GM19025 (cell line): Measurements from ENCODE around the gene ANKRD52.
A peak's percentile ranks its signal among the peaks of the same experiment; 100 is the strongest.
"Not testable (repeated sequence)": the region's sequence is repeated elsewhere in the genome, so short reads cannot be mapped to it uniquely, and the experiment has no call there.

Source experiments
- ATAC-seq: cut with Tn5 transposase; IDR thresholded peaks from one replicate; pipeline ENCODE4 v1.9.1; 2021; ENCODE audit warnings: mild to moderate bottlenecking, low read depth, moderate library complexity; ENCODE audit not compliant: unreplicated experiment

Gene ANKRD52

DNA sequence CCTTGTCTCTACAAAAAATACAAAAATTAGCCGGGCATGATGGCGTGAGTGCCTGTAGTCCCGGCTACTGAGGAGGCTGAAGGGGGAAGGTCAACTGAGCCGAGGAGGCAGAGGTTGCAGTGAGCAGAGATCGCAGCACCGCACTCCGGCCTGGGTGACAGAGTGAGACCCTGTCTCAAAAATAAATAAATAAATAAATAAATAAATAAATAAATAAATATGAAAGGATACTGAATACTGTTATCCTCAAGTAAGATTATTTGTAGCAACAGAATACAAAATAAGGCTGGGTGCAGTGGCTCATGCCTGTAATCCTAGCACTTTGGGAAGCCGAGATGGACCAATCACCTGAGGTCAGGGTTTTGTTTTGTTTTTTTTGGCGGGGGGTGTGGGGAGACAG lies 38.3 kb downstream of the ANKRD52 start:
- no peak for ATAC-seq

GRCh38 chr12:56216461-56216860 lies 41.7 kb downstream of the ANKRD52 start:
- ATAC-seq: no peak

DNA sequence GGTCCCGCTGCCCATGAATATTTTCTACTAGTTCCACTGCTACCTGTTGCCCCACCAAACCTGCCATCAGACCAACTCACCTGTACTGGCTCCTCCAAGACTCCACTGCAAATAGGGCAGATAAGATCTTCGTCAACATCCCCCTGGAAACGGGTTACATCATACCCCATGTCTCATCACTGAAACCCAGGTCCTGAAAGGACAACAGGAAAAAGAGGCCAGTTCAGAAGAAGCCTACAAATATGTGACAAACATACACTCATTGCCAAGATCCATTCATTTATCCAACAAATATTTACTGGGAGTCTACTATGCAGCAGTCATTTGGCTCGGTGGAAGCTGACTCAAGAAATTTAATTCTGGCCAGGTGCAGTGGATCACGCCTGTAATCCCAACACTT lies 44.3 kb downstream of the ANKRD52 start:
- no peak for ATAC-seq

GRCh38 chr12:56212361-56212760 lies 45.8 kb downstream of the ANKRD52 start:
- no peak for ATAC-seq

DNA sequence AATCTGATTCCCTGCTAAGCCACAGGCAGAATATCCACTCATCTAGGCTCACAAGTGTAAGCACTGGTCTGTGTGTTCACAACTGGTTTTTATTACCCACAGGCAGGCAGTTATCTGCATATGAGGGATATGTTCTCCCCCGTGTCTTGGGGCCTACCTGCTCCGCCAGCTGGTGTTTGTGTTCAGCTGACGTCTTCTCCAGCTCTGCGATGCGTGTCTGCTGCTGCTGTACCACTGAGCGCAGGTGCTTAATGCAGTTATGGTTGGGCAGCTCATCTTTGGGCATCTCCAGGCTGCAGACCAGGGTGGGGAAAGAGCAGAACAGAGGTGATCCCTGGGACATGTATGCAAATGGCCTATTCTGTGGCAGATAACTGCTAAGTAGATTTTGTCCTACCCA lies 50.2 kb downstream of the ANKRD52 start:
- no peak for ATAC-seq

DNA sequence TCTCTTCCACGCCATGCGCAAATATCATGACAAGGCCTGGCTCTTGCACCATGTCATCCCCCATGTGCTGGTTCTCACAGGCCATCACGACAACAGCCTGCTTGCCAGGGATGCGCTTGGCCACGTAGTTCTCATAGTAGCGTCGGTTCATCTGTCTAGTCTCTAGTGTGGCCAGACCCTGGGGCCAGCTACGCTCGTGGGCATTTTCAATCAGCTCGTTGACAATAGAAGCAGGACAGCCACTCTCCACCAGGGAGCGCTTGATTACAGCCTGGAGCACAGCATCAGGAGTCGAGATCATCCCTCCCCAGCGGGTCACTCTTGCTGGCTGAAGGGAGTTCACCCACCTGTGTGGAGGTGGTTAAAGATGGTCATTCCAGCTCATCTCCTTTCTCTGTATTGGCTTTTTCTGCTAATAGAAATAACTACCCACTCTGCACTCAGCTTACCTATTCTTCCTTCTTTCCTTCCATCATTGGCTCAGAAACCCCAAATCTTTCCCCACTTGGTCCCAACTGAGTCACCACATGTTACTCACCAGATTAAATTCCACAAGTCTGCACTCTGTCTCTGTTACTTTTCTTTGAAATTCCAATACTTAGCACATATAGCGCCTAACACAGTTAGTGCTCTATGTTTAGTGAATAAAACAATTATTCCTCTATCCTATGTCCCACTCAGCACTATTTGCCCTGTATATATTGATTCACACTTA lies 51.6 kb downstream of the ANKRD52 start:
- no peak for ATAC-seq

DNA sequence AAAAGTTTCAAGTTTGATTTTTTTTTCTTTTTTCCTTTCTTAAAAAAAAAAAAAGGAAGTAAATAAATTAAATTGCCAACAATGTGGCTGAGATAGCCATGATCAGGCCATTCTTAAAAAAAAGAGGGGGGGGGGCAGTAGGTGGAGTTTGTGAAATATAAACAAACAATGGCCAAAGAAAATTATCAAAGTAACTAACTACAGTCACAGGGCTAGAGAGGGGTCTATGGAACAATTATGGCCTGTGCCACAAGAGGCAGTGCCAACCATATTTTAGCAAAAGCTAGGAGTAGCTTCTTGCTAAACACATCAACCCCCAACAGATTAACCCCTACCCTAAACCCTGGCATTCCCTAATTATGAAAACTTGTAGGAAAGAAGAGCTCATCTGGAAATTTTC lies 52.7 kb downstream of the ANKRD52 start:
- no peak for ATAC-seq

DNA sequence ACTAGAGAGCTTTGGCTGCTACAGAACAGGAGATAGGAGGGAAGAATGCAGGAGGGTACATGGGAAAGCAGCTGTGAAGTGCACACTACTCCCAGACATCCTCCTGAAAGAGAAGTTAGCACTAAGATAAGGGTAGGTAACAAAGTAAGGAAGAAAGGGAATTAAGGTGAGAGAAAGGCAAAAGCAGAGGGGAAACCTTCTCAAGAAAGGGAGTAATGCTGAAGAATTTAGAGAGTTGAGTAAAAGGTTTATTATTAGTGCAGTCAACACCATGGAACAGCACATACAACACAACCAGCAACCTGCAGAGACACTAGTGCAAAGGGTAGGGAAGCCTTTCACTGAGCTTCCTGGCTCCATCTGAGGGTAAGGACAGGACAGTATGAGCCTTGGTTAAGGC lies 53.9 kb downstream of the ANKRD52 start:
- ATAC-seq: no peak

DNA sequence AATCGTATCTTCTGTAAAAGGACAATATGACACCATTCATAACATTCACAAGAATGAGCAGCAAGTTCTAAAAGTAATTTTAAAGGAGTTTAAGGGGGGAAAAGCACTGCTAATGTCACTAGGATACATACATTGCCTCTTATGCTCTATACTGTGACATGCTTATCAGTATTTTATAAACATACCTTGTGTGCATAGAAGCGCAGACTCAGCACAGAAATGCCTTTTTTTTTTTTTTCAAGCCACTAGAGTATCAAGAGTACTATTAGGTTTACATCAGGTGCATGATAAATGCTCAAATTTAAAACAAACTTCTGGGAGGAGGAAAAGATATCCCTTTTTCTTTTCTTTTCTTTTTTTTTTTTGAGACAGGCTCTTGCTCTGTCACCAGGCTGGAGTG lies 55.3 kb downstream of the ANKRD52 start:
- no peak for ATAC-seq

- ATAC-seq: no peak
Observed at GRCh38 chr12:56202366-56202765, 55.8 kb downstream of the ANKRD52 start.

DNA sequence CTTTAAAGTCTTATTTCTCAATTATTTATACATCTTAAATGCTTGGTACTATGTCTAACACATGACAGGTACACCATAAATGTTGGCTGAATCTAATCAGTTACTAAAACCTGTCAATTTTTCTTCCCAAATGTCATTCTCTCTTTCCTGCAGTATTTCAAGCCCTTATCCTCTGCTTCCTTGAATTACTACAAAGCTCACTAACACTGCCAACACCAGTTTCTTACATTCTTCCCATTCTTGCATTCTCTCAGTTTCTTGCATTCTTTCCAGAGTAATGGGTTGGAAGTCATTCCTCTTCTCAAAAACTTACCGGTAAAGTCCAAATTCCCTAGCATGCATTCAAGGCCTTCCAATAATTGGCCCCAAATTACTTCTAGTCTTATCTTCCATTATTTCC lies 59.3 kb downstream of the ANKRD52 start:
- no peak for ATAC-seq

GRCh38 chr12:56197921-56198635 lies 60.1 kb downstream of the ANKRD52 start:
- no peak for ATAC-seq

- ATAC-seq: not testable (repeated sequence)
Observed at GRCh38 chr12:56196818-56197550, 61.2 kb downstream of the ANKRD52 start.

- ATAC-seq: no peak
Observed at GRCh38 chr12:56193025-56193578, 65.1 kb downstream of the ANKRD52 start.

DNA sequence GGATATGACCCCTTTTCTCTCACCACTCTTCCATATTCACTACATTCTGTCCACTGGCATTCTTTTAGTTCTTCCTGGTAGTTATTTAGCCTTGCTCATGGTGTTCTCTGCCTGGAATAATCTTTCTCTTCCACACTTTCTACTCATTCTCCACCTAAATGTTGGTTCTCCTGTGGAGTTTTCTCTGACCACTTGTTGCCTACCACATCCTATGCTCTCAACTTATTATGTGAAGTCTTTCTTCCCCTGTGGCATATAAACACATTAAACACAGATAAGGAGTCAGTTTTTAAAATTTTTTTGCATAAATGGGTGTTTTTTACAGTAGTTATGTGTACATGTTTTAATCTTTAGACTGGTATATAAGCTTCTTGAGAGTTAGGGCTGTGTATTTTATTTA lies 65.6 kb downstream of the ANKRD52 start:
- no peak for ATAC-seq

- ATAC-seq: no peak
Observed at GRCh38 chr12:56190695-56191155, 67.5 kb downstream of the ANKRD52 start.

- peak; percentile 19 for ATAC-seq
Observed at GRCh38 chr12:56189918-56190694, 68.1 kb downstream of the ANKRD52 start.

DNA sequence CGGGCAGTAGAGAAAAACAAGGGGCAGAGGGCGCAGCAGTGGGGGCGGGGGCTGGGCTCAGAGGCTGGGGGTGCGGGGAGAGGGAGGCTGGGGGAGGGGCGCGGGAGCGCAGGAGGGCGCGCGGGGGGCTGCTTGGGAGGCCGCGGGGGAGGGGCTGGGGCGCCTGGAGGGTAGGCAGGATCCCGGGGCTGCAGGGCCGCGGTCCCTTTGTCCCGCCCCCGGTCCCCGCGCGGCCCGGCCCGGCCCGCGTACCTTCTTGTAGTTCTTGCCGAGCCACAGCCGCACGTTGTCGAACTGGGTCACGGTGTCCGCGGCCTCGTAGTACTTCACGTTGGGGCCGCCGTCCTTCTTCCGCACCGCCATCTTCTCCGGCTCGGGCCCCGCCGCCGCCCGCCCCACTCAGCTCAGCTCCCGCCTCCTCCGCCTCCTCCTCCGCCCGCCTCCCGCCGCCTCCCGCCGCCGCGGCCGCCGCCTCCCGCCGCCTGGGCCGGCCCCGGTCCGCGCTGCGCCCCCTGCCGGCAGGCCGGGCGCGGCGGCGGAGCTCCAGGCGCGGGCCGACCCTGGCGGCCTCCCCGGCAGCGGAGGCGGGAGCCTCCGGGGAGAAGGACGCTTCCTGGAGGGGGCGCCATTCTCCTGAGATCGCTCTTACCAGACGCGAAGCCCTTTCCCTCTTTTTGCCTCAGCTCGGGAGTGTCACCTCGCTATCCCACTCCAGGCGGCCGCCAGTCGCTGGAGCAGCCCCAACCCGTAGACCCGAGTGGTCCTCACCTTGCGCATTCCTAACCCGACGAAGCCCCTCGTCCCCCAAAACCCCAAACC lies 68.9 kb downstream of the ANKRD52 start, which contains the start of gene SMARCC2:
TSS of gene SMARCC2 (minus strand) at position 385 of the 819 bp plus-strand sequence. CDS start at position 363, 22 bp downstream.
- peak; percentile 76 for ATAC-seq

DNA sequence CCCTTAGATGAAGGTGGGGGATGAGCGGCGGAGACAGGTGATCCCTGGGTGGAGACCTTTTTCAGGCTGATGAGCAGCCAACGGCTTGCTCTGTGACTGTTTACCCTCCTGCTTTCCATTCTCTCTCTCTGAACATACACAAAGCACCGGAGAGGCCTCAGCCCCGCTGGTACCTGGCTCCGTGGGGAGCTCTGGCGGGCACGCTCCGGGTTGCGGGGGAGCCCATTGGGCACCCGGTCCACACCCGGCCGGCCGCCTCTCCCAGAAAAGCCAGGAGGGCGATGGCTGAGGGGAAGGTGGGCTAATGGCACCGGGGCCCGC lies 69.4 kb downstream of the ANKRD52 start:
- no peak for ATAC-seq
